ENCODE data around the gene MKNK1.

Gene MKNK1

DNA sequence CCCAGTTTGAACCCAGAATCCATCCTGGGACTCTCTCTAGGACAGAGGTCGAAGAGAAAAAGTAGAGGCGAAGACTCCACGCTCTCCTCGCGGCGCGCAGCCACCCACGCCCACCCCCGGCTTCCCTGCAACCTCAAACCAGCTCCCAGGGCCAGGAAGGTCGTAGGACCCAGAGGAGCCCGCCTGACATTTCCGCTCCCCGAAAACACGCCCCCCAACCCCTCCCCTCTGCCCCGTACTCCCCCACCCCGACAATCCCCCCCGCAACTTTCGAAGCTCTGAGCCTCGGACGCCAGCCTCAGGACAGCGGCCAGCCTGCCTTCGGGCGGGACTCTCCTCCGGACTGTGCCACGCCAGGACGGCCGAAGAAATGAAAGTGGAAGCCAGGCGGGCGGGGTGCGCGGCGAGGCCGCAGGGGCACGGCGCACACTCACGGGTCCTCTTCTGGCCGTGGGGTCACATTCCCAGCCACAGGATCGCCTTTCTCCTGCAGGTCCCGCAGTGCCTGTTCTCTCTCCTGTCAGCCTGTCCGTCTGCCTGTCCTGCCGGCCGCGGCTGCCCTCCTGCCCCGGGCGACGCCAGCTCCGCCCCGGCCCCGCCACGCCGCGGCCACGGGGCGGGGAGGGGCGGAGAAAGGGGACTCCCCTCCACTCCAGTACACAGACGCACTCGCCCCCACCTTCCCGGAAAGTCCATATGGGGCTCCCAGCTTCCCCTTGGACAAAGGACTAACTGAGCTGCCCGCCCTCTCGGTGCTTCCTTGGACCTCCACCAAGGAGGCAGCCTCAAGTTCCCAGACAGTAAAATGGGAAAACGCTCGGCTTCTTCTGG lies 12.4 kb upstream of the MKNK1 start, which contains the start of gene MOB3C:
Gene MOB3C, minus strand, starts transcription at position 535 of the 831 bp plus-strand sequence. CDS start 3,490 bp downstream, outside the sequence.
- TF ChIP-seq JUND (IDR thresholded peaks at IDR 0.05; ENCODE audit: low read depth), result no peak
- DNase-seq (ENCODE audit: low read depth in 1 of 2, low spot score in 1 of 2), result peak; percentile 43 to 83
- in situ Hi-C loops (cut with HindIII; ENCODE audit: low pct_unique_long_range_greater_than_20kb, low sequenced_read_pairs), result no loop called here

DNA sequence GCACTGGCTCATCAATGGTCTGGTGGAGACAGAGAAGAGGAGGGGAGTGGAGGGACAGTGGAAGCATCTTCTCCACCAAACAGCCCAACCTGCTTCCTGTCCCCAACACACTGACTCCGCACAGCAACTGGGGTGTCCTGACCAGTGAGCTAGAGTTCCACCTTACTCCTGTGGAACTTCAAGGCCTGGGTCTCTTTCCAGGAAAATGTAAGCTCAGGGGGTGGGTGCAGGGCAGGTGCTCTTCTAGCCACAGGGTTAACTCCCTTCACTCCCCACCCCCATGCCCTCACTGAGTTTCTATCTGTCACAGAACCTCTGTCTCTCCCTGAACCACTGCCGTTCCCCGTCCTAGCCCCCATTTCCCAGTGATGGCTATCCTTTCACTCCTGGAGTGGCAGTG lies 11.7 kb upstream of the MKNK1 start:
- DNase-seq (ENCODE audit: low read depth in 1 of 2, low spot score in 1 of 2), result no peak
- in situ Hi-C loops (cut with HindIII; ENCODE audit: low pct_unique_long_range_greater_than_20kb, low sequenced_read_pairs), result no loop called here
- no peak for TF ChIP-seq JUND (IDR thresholded peaks at IDR 0.05; ENCODE audit: low read depth)

DNA sequence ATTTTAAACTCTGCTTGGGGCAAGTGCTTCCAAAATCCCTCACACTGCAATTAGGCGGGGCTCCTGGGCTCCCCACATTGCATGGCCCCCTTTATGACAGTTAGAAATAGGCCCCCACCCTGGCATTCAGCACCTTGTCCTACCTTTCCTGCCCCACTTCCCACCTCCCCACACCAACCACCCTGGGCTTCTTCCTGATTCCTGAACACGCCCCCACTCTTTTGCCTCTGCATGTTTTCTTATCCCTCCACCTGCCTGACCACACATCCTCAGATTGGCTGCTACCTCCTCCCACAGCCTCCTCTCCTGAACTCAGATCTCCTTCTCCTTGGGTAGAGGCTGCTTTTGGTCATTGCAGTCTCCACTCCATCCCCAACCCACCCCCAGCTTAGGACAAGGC lies 11.0 kb upstream of the MKNK1 start:
- in situ Hi-C loops (cut with HindIII; ENCODE audit: low pct_unique_long_range_greater_than_20kb, low sequenced_read_pairs), result no loop called here
- no peak for TF ChIP-seq JUND (IDR thresholded peaks at IDR 0.05; ENCODE audit: low read depth)

GRCh38 chr1:46614604-46614984 lies 10.5 kb upstream of the MKNK1 start:
- TF ChIP-seq JUND (IDR thresholded peaks at IDR 0.05; ENCODE audit: low read depth), result no peak
- in situ Hi-C loops (cut with HindIII; ENCODE audit: low pct_unique_long_range_greater_than_20kb, low sequenced_read_pairs), result no loop called here
- DNase-seq (ENCODE audit: low read depth in 1 of 2, low spot score in 1 of 2), result no peak

More for the DNA sequence above, 11.0 kb upstream of the MKNK1 start:
- DNase-seq (ENCODE audit: low read depth in 1 of 2, low spot score in 1 of 2), result no peak

DNA sequence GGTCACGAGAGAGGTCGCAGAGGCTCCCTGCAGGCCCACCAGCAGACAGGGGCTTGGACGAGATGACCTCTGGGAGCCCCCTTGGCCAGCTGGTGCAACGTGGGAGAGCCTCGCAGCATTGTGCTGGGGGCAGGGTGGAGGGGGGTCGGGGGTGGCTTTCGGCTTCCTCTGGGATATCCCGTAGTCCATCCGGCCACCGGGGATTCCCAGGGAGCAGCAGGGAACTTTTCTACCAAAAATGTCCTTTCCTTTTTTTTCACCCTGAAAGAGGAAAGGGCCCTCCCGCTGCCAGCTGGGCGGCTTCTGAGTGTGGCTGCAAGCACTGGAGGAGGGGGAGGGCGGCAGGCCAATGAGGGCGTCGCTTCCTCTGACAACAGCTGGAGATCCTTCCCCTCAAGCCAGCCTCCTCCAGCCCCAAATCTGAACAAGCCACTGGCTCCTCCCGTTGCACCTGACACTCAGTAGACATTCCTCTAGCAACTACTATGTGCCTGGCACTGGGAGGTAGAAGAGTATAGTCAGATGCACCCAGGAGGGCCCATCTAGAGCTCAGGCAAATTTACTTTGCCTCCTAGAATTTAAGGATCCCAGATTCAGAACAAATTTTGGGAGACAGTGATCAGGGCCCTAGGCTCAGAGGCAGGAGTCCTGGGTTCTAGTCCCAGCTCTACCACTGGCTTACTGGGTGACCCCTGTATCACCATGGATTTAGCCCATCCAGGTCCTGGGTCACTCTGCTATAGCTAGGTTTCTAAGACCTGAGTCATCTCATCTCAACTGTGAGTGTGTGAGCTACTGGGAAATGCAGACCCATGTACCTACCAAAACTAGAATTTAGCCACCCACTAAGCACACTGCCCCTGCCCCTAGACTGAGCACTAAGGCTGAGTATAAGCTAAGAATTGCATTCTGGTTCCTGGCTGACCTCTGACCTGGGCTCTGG lies 9.9 kb upstream of the MKNK1 start:
- DNase-seq (ENCODE audit: low read depth in 1 of 2, low spot score in 1 of 2), result no peak
- in situ Hi-C loops (cut with HindIII; ENCODE audit: low pct_unique_long_range_greater_than_20kb, low sequenced_read_pairs), result no loop called here
- no peak for TF ChIP-seq JUND (IDR thresholded peaks at IDR 0.05; ENCODE audit: low read depth)

- TF ChIP-seq JUND (IDR thresholded peaks at IDR 0.05; ENCODE audit: low read depth), result no peak
- in situ Hi-C loops (cut with HindIII; ENCODE audit: low pct_unique_long_range_greater_than_20kb, low sequenced_read_pairs), result no loop called here
- DNase-seq (ENCODE audit: low read depth in 1 of 2, low spot score in 1 of 2), result no peak
Observed at GRCh38 chr1:46612937-46613660, 9.0 kb upstream of the MKNK1 start.

DNA sequence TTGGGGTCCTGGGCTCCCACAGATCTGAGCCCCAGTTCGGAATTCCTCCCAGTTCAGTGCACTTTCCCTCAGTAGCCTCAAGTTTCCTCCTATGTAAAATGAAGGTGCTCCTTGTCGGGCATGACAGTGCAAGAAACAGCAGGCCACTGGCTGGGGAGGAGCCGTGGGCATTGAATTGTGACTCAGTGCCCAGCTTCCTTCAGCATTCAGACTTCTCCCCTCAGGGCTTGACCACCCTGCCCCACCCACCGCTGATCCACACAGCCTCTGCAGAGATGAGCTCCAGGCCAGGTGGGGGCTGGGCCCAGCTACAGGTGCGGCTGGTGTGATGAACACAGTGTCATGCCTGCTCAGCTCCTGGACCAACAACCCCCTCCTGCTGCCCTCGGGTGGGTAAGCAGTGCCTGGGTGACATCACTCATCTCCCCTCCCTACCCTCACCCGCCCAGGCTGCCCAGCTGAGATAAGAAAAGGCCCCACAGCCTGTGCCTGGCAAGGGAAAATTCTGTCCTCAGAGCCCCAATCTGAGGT lies 7.7 kb upstream of the MKNK1 start:
- no peak for TF ChIP-seq JUND (IDR thresholded peaks at IDR 0.05; ENCODE audit: low read depth)
- in situ Hi-C loops (cut with HindIII; ENCODE audit: low pct_unique_long_range_greater_than_20kb, low sequenced_read_pairs), result no loop called here
- DNase-seq (ENCODE audit: low read depth in 1 of 2, low spot score in 1 of 2), result no peak

DNA sequence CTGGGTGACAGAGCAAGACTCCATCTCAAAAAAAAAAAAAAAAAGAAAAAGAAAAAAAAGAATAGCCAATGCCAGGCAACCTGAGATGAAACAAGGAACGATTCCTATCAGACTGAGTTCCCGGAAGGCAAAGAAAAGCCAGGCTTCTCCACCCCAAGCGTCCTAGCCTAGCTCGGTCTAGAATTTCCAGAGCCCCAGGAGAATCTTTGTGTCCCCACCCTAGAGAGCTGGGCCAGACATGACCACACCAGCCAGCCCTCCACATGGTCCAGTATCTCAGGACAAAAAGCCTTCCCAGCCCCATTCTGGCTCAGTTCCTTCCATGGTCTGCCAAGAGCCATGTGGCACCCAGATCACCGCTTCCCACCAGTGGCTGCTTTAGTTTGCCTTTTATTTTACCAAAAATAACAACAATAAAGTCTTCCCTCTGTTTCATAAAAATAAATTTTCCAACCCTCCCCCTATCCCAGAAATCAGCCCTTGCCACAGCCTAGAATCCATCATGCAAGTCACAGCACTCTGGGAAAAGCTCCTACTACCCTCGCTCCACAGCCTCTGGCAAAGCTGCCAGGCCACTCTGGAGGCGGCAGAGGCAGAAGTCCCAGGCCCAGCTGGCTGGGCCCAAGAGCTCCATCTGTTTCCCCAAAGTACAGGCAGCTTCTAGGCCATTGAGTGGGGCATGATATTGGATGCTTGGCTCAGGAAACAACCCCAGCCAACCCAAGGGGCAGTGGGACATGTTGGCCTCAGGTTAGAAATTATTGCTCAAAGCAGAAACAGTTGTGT lies 3.5 kb upstream of the MKNK1 start:
- in situ Hi-C loops (cut with HindIII; ENCODE audit: low pct_unique_long_range_greater_than_20kb, low sequenced_read_pairs), result no loop called here
- no peak for TF ChIP-seq JUND (IDR thresholded peaks at IDR 0.05; ENCODE audit: low read depth)
- DNase-seq (ENCODE audit: low read depth in 1 of 2, low spot score in 1 of 2), result no peak

GRCh38 chr1:46606255-46606965 lies 2.3 kb upstream of the MKNK1 start:
- in situ Hi-C loops (cut with HindIII; ENCODE audit: low pct_unique_long_range_greater_than_20kb, low sequenced_read_pairs), result no loop called here
- TF ChIP-seq JUND (IDR thresholded peaks at IDR 0.05; ENCODE audit: low read depth), result no peak
- no peak for DNase-seq (ENCODE audit: low read depth in 1 of 2, low spot score in 1 of 2)

DNA sequence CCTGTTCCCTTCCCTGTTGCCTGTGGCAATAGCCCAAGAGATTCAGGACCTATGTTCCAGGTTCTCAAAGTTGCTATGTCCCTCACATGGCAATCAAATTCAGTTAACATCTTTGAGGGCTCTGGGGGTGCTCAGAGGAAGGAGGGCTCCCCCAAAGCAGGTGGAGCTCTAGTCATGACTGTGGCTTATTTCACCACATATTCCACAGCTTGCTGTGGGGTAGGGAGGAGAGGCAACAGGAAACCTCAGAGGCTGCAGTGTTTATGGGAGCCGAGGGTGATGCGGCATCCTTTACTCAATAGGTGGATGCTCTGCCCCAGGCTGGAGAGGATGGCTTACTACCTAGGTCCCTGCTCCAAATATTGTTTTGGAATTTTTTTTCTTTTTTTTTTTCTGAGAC lies 1.2 kb upstream of the MKNK1 start:
- no peak for TF ChIP-seq JUND (IDR thresholded peaks at IDR 0.05; ENCODE audit: low read depth)
- no peak for DNase-seq (ENCODE audit: low read depth in 1 of 2, low spot score in 1 of 2)
- in situ Hi-C loops (cut with HindIII; ENCODE audit: low pct_unique_long_range_greater_than_20kb, low sequenced_read_pairs), result no loop called here

DNA sequence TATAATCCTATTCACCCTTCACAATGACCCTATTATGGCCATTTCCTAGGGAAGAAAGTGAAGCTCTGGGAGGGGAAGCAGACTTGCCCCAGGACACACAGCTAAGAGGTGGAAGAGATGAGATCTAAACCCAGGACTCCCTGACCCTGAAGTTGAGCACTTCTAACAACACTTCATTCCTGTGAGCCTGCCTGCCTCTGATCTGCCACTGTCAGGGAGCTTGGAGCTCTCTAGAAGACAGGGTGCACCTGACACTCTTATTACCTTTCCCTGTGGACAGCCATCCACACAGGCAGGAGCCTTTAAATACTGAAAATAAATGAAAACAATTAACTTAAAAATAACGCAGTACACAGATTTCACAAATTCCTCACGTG lies 599 bp downstream of the MKNK1 start:
- peak in 1 of 2 experiments; percentile 8 for DNase-seq (ENCODE audit: low read depth in 1 of 2, low spot score in 1 of 2)
- in situ Hi-C loops (cut with HindIII; ENCODE audit: low pct_unique_long_range_greater_than_20kb, low sequenced_read_pairs), result no loop called here
- TF ChIP-seq JUND (IDR thresholded peaks at IDR 0.05; ENCODE audit: low read depth), result no peak
